Thyroid gland (tissue), 4 donors: Measurements from ENCODE around the gene DCST1.

Source experiments
- POLR2A ChIP-seq, 2 donors: fragments of 450-650 bp; IDR thresholded peaks; one replicate each; pipeline ENCODE4 v1.6.1; 2017; ENCODE audit warnings: antibody characterized with exemption in 2 of 2, mild to moderate bottlenecking in 2 of 2, moderate library complexity in 1 of 2
- TF ChIP-seq, protein P1 (sequence below), 6 experiments: fragments of 200-600 bp in 3 of 6; fragments of 450-650 bp in 3 of 6; sonication (generic) in 3 of 6; IDR thresholded peaks; one replicate each; pipeline ENCODE4 v1.5.1; 2016 to 2019; ENCODE audit warnings: antibody characterized with exemption in 6 of 6, mild to moderate bottlenecking in 2 of 6, inconsistent platforms in 1 of 6, moderate library complexity in 1 of 6

- TF ChIP-seq, protein P1, sequence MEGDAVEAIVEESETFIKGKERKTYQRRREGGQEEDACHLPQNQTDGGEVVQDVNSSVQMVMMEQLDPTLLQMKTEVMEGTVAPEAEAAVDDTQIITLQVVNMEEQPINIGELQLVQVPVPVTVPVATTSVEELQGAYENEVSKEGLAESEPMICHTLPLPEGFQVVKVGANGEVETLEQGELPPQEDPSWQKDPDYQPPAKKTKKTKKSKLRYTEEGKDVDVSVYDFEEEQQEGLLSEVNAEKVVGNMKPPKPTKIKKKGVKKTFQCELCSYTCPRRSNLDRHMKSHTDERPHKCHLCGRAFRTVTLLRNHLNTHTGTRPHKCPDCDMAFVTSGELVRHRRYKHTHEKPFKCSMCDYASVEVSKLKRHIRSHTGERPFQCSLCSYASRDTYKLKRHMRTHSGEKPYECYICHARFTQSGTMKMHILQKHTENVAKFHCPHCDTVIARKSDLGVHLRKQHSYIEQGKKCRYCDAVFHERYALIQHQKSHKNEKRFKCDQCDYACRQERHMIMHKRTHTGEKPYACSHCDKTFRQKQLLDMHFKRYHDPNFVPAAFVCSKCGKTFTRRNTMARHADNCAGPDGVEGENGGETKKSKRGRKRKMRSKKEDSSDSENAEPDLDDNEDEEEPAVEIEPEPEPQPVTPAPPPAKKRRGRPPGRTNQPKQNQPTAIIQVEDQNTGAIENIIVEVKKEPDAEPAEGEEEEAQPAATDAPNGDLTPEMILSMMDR (IDR thresholded peaks at IDR 0.05): no peak
- TF ChIP-seq POLR2A (IDR thresholded peaks at IDR 0.05): no peak
These were observed 23.9 kb upstream of the DCST1 start for GRCh38 chr1:155009742-155010141.
